ENCODE data around the gene CDH15. TPM values are rescaled to one million over a fixed set of nuclear protein-coding genes. Genes with fewer than 3 reads are reported as not detected.
A peak's percentile ranks its signal among the peaks of the same experiment; 100 is the strongest.
"Not testable (repeated sequence)": the region's sequence is repeated elsewhere in the genome, so short reads cannot be mapped to it uniquely, and the experiment has no call there.

Gene CDH15
- total RNA-seq, 1 experiment from 2014 or later: not detected

GRCh38 chr16:89224665-89225064 lies 53.1 kb downstream of the CDH15 start:
- no peak for DNase-seq (ENCODE audit: low spot score)

DNA sequence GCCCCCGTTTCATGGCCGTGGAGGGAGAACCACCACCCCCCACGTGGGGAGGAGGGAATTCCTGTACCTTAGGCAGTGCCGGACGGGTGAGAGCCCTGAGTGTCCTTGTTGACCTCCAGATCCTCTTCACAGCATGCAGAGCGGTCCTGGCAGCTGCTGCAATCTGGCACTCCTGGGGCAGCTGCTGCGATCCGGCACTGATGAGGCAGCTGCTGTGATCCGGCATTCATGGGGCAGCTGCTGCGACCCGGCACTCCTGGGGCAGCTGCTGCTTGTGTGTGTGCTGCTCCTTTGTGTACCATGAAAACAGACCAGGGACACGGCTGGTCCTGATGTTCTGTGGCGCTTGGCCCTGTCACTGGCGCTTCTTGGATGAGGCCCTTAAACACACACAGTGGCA lies 58.7 kb downstream of the CDH15 start:
- DNase-seq (ENCODE audit: low spot score): no peak

DNA sequence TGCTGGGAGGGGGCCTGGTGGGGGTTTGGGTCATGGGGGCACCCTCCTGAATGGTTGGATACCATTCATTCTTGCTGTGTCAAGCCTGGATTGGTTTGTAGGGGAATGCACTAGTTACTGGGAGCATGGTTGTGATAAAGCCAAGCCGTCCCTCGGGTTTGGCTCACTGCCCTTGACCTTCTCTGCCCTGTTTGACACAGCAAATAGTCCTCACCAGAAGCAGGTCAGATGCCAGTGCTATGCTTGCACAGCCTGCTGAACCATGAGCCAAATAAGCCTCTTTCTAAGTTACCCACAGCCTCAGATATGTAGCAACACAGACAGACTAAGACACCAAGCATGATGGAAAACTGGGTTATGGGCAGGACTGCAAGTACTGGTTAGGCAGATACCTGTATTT lies 60.6 kb downstream of the CDH15 start:
- DNase-seq (ENCODE audit: low spot score): no peak

DNA sequence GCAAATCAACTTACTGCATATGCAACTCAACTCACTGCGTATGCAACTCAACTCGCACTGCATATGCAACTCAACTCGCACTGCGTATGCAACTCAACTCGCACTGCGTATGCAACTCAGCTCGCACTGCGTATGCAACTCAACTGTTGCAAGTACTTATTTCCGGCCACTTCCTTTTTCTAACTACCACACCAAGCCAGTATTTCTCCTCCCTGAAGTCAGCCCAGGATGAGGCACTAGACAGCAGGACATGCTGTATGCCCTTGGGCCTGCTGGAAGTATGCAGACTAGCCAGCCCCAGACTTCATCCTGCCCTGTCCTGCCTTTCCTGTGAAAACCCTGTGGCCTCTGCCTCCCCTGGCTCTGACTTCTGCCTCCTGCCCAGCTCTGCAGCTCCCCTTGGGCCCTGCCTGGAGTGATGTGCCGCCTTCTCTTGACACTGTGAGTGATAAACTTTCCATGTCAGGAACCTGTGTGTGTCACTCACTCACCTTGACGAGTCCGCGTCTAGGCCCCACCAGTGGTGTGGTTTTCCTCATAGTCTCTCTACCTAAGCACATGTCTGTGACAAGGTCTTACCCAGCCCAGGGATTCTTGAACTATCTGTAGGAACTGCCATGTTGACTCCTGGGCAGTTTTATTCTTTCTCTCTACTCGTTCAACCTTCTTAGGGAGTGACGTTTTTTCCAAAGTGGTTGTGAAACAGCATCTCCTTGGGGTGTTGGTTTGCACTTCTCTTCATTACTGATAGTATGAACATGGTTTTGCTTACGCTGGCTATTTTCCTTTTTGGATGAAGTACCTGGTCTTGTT lies 62.3 kb downstream of the CDH15 start:
- DNase-seq (ENCODE audit: low spot score): no peak

GRCh38 chr16:89237733-89238132 lies 66.2 kb downstream of the CDH15 start:
- no peak for DNase-seq (ENCODE audit: low spot score)

DNA sequence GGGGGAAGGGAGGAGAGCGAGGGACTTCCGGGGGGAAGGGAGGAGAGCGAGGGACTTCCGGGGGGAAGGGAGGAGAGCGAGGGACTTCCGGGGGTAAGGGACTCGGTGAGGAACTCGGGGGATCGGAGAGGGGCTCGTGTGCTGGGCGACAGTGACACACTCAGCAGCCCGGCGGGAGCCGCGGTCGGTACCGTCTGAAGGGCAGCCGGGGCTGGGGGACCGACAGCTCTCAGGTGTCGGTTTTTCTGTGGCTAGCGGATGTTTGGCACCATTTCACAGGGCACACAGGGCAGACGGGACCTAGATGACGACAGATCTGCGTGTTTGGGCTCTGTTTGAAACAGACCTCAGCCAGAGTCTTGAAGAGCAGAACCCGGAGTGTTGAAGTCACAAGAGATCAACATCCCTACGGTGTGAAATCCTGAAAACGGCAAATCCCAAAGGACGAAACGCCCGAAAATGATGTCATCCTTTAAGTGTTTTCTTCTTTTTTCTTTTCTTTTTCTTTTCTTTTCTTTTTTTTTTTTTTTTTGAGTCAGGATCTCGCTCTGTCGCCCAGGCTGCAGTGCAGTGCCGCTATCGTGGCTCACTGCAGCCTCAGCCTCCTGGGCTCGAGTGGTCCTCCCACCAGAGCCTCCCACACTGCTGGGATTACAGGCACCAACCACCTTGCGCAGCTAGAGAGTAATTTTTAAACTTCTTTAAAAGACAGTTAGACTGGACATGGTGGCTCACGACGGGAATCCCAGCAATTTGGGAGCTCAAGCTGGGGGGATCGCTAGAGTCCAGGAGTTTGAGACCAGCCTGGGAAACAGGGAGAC lies 69.8 kb downstream of the CDH15 start:
- peak; percentile 58 for DNase-seq (ENCODE audit: low spot score)

DNA sequence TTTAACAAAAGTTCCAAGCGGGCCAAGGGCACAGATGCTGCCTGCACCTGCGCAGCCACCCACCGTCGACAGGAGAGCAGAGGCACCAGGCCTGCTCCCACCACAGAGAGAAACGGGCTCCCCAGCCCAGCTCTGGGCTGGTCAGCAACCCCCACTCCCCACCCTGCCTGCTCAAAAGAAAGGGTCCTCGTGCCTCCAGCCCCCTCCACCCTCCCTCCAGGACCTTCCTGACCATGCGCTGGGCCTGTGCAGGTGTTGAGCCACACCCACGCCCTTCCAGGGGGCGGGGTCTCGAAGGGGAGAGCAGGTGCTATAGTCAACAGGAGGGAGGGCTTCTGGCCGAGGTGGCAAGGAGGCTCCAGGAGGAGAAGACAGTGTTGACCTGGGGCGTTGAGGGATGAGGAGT lies 71.2 kb downstream of the CDH15 start:
- DNase-seq (ENCODE audit: low spot score): no peak

DNA sequence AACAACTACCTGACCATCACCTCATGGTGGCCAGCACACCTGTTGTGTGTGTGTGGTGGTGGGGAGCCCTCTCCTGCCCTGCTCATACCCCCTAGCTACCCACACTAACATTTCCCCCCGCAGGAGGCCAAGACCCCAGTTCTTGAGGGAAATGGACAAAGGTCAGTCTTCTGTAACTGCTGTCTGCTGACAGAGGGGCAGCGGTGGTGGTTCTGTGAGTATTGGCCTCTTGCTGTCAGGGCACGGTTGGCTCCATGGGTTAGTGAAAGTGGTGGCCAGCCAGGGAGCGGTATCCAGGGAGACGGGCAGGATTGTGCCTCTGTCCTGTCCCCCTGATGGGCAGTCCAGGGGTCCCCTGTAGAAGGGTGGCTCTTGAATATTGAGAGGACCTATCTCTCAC lies 72.1 kb downstream of the CDH15 start:
- DNase-seq (ENCODE audit: low spot score): no peak

- not testable (repeated sequence) for DNase-seq (ENCODE audit: low spot score)
These were observed 72.7 kb downstream of the CDH15 start for GRCh38 chr16:89244264-89244663.

DNA sequence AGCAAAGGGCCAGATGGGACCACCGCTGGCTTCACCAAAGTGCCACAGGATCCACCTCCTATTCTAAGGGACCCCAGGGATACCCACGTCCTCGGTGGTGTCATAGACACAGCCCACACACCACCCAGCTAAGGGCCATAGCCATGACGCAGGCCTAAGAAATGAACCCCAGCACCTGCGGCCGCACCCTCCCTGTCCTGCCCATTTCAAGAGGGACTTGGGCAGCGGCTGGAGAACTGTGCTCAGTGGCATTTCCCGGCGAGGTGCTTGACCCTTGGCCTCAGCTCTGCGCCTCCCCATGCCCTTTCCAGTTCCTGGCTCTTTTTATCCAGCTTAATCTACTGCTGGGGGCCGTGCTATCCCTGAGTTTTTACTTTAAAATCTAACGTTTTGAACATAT lies 73.2 kb downstream of the CDH15 start:
- no peak for DNase-seq (ENCODE audit: low spot score)

Other genes with a start within 250 kb of the CDH15 start
- gene CBFA2T3, start 194.5 kb upstream of the CDH15 start, total RNA-seq (2014; rRNA removed; shearing (Covaris generic)): 0.03 TPM in 1 of 2 replicates, not detected in the other
- gene ACSF3, start 77.9 kb upstream of the CDH15 start, total RNA-seq (2014; rRNA removed; shearing (Covaris generic)): 41.3 and 43.5 TPM in 2 replicates
- gene SLC22A31, start 28.8 kb downstream of the CDH15 start, total RNA-seq (2014; rRNA removed; shearing (Covaris generic)): not detected in 2 replicates
- 4.2 and 10.6 TPM in 2 replicates for gene ZNF778, start 46.0 kb downstream of the CDH15 start, total RNA-seq (2014; rRNA removed; shearing (Covaris generic))

Data from HT-29 (cell line).